PFSK-1 (cell line): ENCODE data around the gene IVD.

Experiments used
- FOXP2 ChIP-seq: optimal IDR thresholded peaks from 2 replicates; pipeline ENCODE3; 2011; ENCODE audit warnings: borderline replicate concordance, control low read depth, inconsistent platforms; ENCODE audit not compliant: insufficient read depth; ENCODE audit errors: extremely low read length, extremely low read depth
- POLR2AphosphoS5 ChIP-seq: IDR thresholded peaks from 2 replicates; pipeline ENCODE4 v1.6.1; 2012; ENCODE audit warnings: low read depth, mild to moderate bottlenecking, control low read depth, low read length, moderate library complexity
- REST ChIP-seq, 2 experiments: IDR thresholded peaks; 2 replicates each; pipeline versions ENCODE4 v1.6.1 to v1.8.0; 2011 to 2012; ENCODE audit warnings: low read depth in 2 of 2, low read length in 2 of 2, control low read depth in 1 of 2, inconsistent platforms in 1 of 2, mild to moderate bottlenecking in 1 of 2, moderate library complexity in 1 of 2; ENCODE audit not compliant: insufficient read depth in 1 of 2
- SIN3A ChIP-seq: IDR thresholded peaks from 2 replicates; pipeline ENCODE4 v1.6.1; 2012; ENCODE audit warnings: mild to moderate bottlenecking, low read length, moderate library complexity, borderline replicate concordance; ENCODE audit not compliant: insufficient read depth
- TAF1 ChIP-seq: IDR thresholded peaks from 2 replicates; pipeline ENCODE4 v1.6.1; 2012; ENCODE audit warnings: low read length, control low read depth, borderline replicate concordance; ENCODE audit not compliant: insufficient read depth

GRCh38 chr15:40427188-40427587 lies 21.6 kb downstream of the IVD start:
- TF ChIP-seq SIN3A (no peak), REST (IDR thresholded peaks at IDR 0.05; ENCODE audit: insufficient read depth in 1 of 2, low read depth in 2 of 2, low read length in 2 of 2) (no peak), POLR2AphosphoS5 (no peak), TAF1 (no peak), FOXP2 (no peak)
